A673 (cell line): ENCODE measurements around the gene DMD. TPM values are rescaled to one million over a fixed set of nuclear protein-coding genes. Genes with fewer than 3 reads are reported as not detected.

ENCODE experiments used
- BruUV-seq: library from RNA; stranded (reverse); fragments of 400-500 nt; replicated peaks from 2 replicates; lab custom pipeline; 2021; lab: Mats Ljungman, UMichigan
- CTCF ChIA-PET: fragments of 300-600 bp; sonication (Branson Sonifier 250); formaldehyde crosslinking; loops from one replicate; lab custom pipeline; 2022; ENCODE audit warnings: antibody characterized with exemption; lab: Charles Lee
- POLR2A ChIA-PET: fragments of 300-600 bp; sonication (Branson Sonifier 250); formaldehyde crosslinking; loops from one replicate; lab custom pipeline; 2022; ENCODE audit warnings: antibody characterized with exemption; ENCODE audit not compliant: low non-redundant PET; lab: Charles Lee
- DNase-seq: peaks from one replicate; pipeline ENCODE4 v3.0.0-alpha.2; 2015; ENCODE audit warnings: low spot score
- H3K27ac ChIP-seq: fragments of 200-600 bp; sonication (generic); 2 replicates; pipeline ENCODE4 v1.5.1; 2016; ENCODE audit warnings: mixed run types, low read depth, mild to moderate bottlenecking, mixed read lengths, antibody characterized with exemption, low read length; ENCODE audit not compliant: poor library complexity, severe bottlenecking
- H3K27me3 ChIP-seq: fragments of 200-600 bp; sonication (generic); replicated peaks from 2 replicates; pipeline ENCODE4 v1.6.1; 2017; ENCODE audit warnings: mixed run types, low read depth, mild to moderate bottlenecking, mixed read lengths, antibody characterized with exemption, low read length; ENCODE audit not compliant: insufficient read depth, poor library complexity
- H3K36me3 ChIP-seq: fragments of 200-600 bp; sonication (generic); 2 replicates; pipeline ENCODE4 v1.6.1; 2016; ENCODE audit warnings: mixed run types, mild to moderate bottlenecking, mixed read lengths, antibody characterized with exemption, low read length; ENCODE audit not compliant: insufficient read depth, poor library complexity, severe bottlenecking
- H3K4me1 ChIP-seq: fragments of 200-600 bp; sonication (generic); 2 replicates; pipeline ENCODE4 v1.6.1; 2017; ENCODE audit warnings: mixed run types, mild to moderate bottlenecking, mixed read lengths, antibody characterized with exemption, low read length; ENCODE audit not compliant: insufficient read depth, poor library complexity, severe bottlenecking
- H3K4me3 ChIP-seq: fragments of 200-600 bp; sonication (generic); 2 replicates; pipeline ENCODE4 v1.5.1; 2016; ENCODE audit warnings: low read depth, mixed run types, mild to moderate bottlenecking, mixed read lengths, low read length; ENCODE audit not compliant: poor library complexity, severe bottlenecking
- H3K9me3 ChIP-seq: fragments of 200-600 bp; sonication (generic); 2 replicates; pipeline ENCODE4 v1.6.1; 2016; ENCODE audit warnings: mixed run types, low read depth, mild to moderate bottlenecking, mixed read lengths, antibody characterized with exemption, low read length; ENCODE audit not compliant: poor library complexity, severe bottlenecking
- CTCF ChIP-seq: fragments of 300-800, 200-600 bp; sonication (generic); conservative IDR thresholded peaks from 2 replicates; pipeline ENCODE4 v1.5.1; 2017; ENCODE audit warnings: low read depth, mild to moderate bottlenecking, antibody characterized with exemption, low read length, moderate library complexity, mixed read lengths
- EZH2 ChIP-seq: fragments of 200-600 bp; sonication (generic); IDR thresholded peaks from 2 replicates; pipeline ENCODE4 v1.6.1; 2017; ENCODE audit warnings: borderline replicate concordance, low read depth, mild to moderate bottlenecking, mixed read lengths, antibody characterized with exemption, low read length; ENCODE audit not compliant: poor library complexity, severe bottlenecking
- intact Hi-C: fragments of 100-400 bp; cut with micrococcal nuclease; formaldehyde crosslinking; loops from one replicate; pipeline ENCODE4 v1.10.0; 2022; ENCODE audit not compliant: unreplicated experiment
- total RNA-seq: library from RNA; stranded (reverse); gene quantifications from 2 replicates; pipeline ENCODE4 v1.2.3, GENCODE V29; 2021

Gene DMD
- total RNA-seq, 1 experiment from 2014 or later = 5.4 TPM

- CTCF ChIA-PET = no interaction called here
- BruUV-seq = no TSS peak
These were observed 1665.6 kb downstream of the DMD start for GRCh38 chrX:31545726-31546125.

GRCh38 chrX:31545191-31545590, 1666.2 kb downstream of the DMD start:
- TF ChIP-seq EZH2 = no peak
- no peak for TF ChIP-seq CTCF
- no TSS peak for BruUV-seq
- H3K36me3 ChIP-seq = no peaks in the 10 kb centered on the region
- no peak for DNase-seq
- H3K4me3 ChIP-seq = no peak overlapping the region
- POLR2A ChIA-PET = no interaction called here
- H3K27ac ChIP-seq = no peak overlapping the region
- CTCF ChIA-PET = no interaction called here
- H3K27me3 ChIP-seq = no peaks in the 10 kb centered on the region
- intact Hi-C loops = no loop called here
- H3K9me3 ChIP-seq = no peaks in the 10 kb centered on the region
- no peaks in the 10 kb centered on the region for H3K4me1 ChIP-seq

More at GRCh38 chrX:31545726-31546125, 1665.6 kb downstream of the DMD start:
- peak; percentile 28 for DNase-seq
- POLR2A ChIA-PET = no interaction called here
- intact Hi-C loops = no loop called here
- H3K9me3 ChIP-seq = no peaks in the 10 kb centered on the region
- TF ChIP-seq EZH2 (no peak), CTCF (no peak)
- no peaks in the 10 kb centered on the region for H3K4me1 ChIP-seq
- H3K27me3 ChIP-seq = no peaks in the 10 kb centered on the region
- H3K36me3 ChIP-seq = no peaks in the 10 kb centered on the region
- H3K27ac ChIP-seq = no peak overlapping the region
- no peak overlapping the region for H3K4me3 ChIP-seq

GRCh38 chrX:31543634-31544033, 1667.7 kb downstream of the DMD start:
- H3K4me3 ChIP-seq = no peak overlapping the region
- DNase-seq = no peak
- H3K27me3 ChIP-seq = no peaks in the 10 kb centered on the region
- intact Hi-C loops = no loop called here
- BruUV-seq = no TSS peak
- H3K36me3 ChIP-seq = no peaks in the 10 kb centered on the region
- H3K9me3 ChIP-seq = no peaks in the 10 kb centered on the region
- ChIA-PET CTCF (no interaction called here), POLR2A (no interaction called here)
- H3K27ac ChIP-seq = no peak overlapping the region
- H3K4me1 ChIP-seq = no peaks in the 10 kb centered on the region
- TF ChIP-seq CTCF (no peak), EZH2 (no peak)
